ENCODE results near the gene ADAM22. TPM values are rescaled to one million over a fixed set of nuclear protein-coding genes. Genes with fewer than 3 reads are reported as not detected.

ADAM22 gene
- total RNA-seq, 1 experiment from 2014 or later, result 14.0 TPM

- DNase-seq, result no peak
- CTCF ChIA-PET, result interaction anchor here (0.6 kb wide), 1 partner anchor 291 kb away, joined by 3 read pairs; no protein-coding TSS in a partner anchor
Observed at GRCh38 chr7:87933605-87933952, 472 bp upstream of the ADAM22 start.

GRCh38 chr7:87934699-87935383 is 790 bp downstream of the ADAM22 start:
- H2AFZ ChIP-seq, result peak overlapping the region; percentile 88
- H3K36me3 ChIP-seq (ENCODE audit: low read depth), result no peaks in the 10 kb centered on the region
- H3F3A ChIP-seq (ENCODE audit: insufficient read depth, low read depth), result no peaks in the 10 kb centered on the region
- BruUV-seq (replicated peaks), result no TSS peak
- peak overlapping the region; percentile 77 for H3K4me3 ChIP-seq
- H3K79me2 ChIP-seq (ENCODE audit: low read depth), result no peaks in the 10 kb centered on the region
- H4K20me1 ChIP-seq (ENCODE audit: insufficient read depth), result no peaks in the 10 kb centered on the region
- no peaks in the 10 kb centered on the region for H3K4me1 ChIP-seq (replicated peaks; ENCODE audit: insufficient read depth)
- intact Hi-C loops (cut with micrococcal nuclease; ENCODE audit: unreplicated experiment), result loop anchor here (10.0 kb wide), 1 partner anchor 280 kb away; no protein-coding TSS in a partner anchor
- TF ChIP-seq CTCF (conservative IDR thresholded peaks at IDR 0.05), result no peak
- no peak for TF ChIP-seq EZH2 (IDR thresholded peaks at IDR 0.05; ENCODE audit: low read depth)
- POLR2A ChIA-PET (ENCODE audit: unreplicated experiment), result no interaction called here
- CTCF ChIA-PET, result no interaction called here
- H3K9me2 ChIP-seq (ENCODE audit: insufficient read depth), result no peaks in the 10 kb centered on the region; the same call in 1 of the 2 replicates
- DNase-seq, result no peak
- H3K27ac ChIP-seq, result no peak overlapping the region
- peak overlapping the region; percentile 94 for H3K4me2 ChIP-seq
- no peaks in the 10 kb centered on the region for H3K27me3 ChIP-seq (ENCODE audit: insufficient read depth, low read depth)
- no peaks in the 10 kb centered on the region for H3K9me3 ChIP-seq (ENCODE audit: insufficient read depth, low read depth)

More at GRCh38 chr7:87933605-87933952, 472 bp upstream of the ADAM22 start:
- Histone ChIP-seq H3K27me3 (ENCODE audit: insufficient read depth, low read depth) (no peaks in the 10 kb centered on the region), H4K20me1 (ENCODE audit: insufficient read depth) (no peaks in the 10 kb centered on the region), H3K79me2 (ENCODE audit: low read depth) (no peaks in the 10 kb centered on the region), H3K4me1 (replicated peaks; ENCODE audit: insufficient read depth) (no peaks in the 10 kb centered on the region), H3K4me2 (peak overlapping the region; percentile 94), H3K9me2 (ENCODE audit: insufficient read depth) (no peaks in the 10 kb centered on the region; the same call in 1 of the 2 replicates), H3F3A (ENCODE audit: insufficient read depth, low read depth) (no peaks in the 10 kb centered on the region), H3K27ac (no peak overlapping the region), H3K9me3 (ENCODE audit: insufficient read depth, low read depth) (no peaks in the 10 kb centered on the region), H2AFZ (peak overlapping the region; percentile 88), H3K4me3 (peak overlapping the region; percentile 77), H3K36me3 (ENCODE audit: low read depth) (no peaks in the 10 kb centered on the region)
- no TSS peak for BruUV-seq (replicated peaks)
- no peak for TF ChIP-seq CTCF (conservative IDR thresholded peaks at IDR 0.05)
- no peak for TF ChIP-seq EZH2 (IDR thresholded peaks at IDR 0.05; ENCODE audit: low read depth)
- POLR2A ChIA-PET (ENCODE audit: unreplicated experiment), result interaction anchor here (0.5 to 0.9 kb wide), 4 partner anchors 11 to 358 kb away, joined by 3 to 8 read pairs (median 6); no protein-coding TSS in a partner anchor
- intact Hi-C loops (cut with micrococcal nuclease; ENCODE audit: unreplicated experiment), result loop anchor here (10.0 kb wide), 1 partner anchor 281 kb away; no protein-coding TSS in a partner anchor

- H2AFZ ChIP-seq, result no peak overlapping the region
- intact Hi-C loops (cut with micrococcal nuclease; ENCODE audit: unreplicated experiment), result loop anchor here (10.0 kb wide), 1 partner anchor 279 kb away; no protein-coding TSS in a partner anchor
- no peak for TF ChIP-seq CTCF (conservative IDR thresholded peaks at IDR 0.05)
- no peak for TF ChIP-seq EZH2 (IDR thresholded peaks at IDR 0.05; ENCODE audit: low read depth)
- no peaks in the 10 kb centered on the region for H3F3A ChIP-seq (ENCODE audit: insufficient read depth, low read depth)
- H3K4me3 ChIP-seq, result peak overlapping the region; percentile 77; the same call in 1 of the 2 replicates
- no peaks in the 10 kb centered on the region for H3K79me2 ChIP-seq (ENCODE audit: low read depth)
- H3K4me2 ChIP-seq, result peak overlapping the region; percentile 94
- no peaks in the 10 kb centered on the region; the same call in 1 of the 2 replicates for H3K9me2 ChIP-seq (ENCODE audit: insufficient read depth)
- DNase-seq, result no peak
- no peak overlapping the region for H3K27ac ChIP-seq
- no peaks in the 10 kb centered on the region for H3K9me3 ChIP-seq (ENCODE audit: insufficient read depth, low read depth)
- CTCF ChIA-PET, result no interaction called here
- no peaks in the 10 kb centered on the region for H4K20me1 ChIP-seq (ENCODE audit: insufficient read depth)
- H3K27me3 ChIP-seq (ENCODE audit: insufficient read depth, low read depth), result no peaks in the 10 kb centered on the region
- BruUV-seq (replicated peaks), result TSS peak; percentile 50
- no peaks in the 10 kb centered on the region for H3K36me3 ChIP-seq (ENCODE audit: low read depth)
- POLR2A ChIA-PET (ENCODE audit: unreplicated experiment), result no interaction called here
- no peaks in the 10 kb centered on the region for H3K4me1 ChIP-seq (replicated peaks; ENCODE audit: insufficient read depth)
Observed at GRCh38 chr7:87935384-87935706, 1.3 kb downstream of the ADAM22 start.
